ENCODE results near the gene TFF3.

The TFF3 gene

DNA sequence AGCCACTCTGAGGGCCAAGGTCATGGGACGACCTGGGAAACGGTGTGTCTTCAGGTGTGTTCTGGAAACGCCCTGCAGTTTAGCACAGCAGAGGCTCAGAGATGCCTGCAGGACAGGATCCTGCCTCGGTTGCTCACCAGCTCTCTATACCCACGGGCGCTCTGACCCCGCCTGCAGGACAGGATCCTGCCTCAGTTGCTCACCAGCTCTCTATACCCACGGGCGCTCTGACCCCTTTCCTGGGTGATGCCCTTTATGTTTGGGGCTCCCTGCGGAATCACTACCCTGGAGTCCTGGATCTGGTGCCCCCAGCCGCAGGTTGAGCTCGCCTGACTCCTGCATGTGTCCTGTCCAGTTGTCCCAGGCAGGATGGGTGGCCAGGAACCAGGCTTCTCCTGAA lies 32.5 kb downstream of the TFF3 start:
- no peak overlapping the region for H3K4me3 ChIP-seq (ENCODE audit: low read depth in 1 of 2, low read length in 1 of 2)
- no peaks in the 10 kb centered on the region for H3K4me1 ChIP-seq (ENCODE audit: control insufficient read depth in 1 of 2, insufficient read depth in 1 of 2, low read depth in 1 of 2, low read length in 1 of 2)
- H3K36me3 ChIP-seq = peaks cover 87% of the 10 kb centered on the region

DNA sequence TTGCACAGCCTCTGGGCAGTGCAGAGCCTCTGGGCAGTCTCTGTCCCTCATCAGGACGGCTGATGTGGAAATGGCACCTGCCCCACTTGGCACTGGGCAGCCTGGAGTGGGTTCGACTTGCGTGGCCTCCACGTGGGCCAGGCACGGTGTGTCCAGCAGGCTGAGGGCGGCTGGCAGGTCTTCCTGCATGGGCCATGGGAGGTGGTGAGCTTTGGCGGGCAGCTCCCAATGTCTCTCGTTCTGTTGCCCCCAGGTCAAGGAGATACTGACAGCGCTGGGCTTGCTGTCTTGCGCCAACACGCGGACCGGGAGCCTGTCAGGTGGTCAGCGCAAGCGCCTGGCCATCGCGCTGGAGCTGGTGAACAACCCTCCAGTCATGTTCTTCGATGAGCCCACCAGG lies 33.2 kb downstream of the TFF3 start:
- Histone ChIP-seq H3K36me3 (peaks cover 85% of the 10 kb centered on the region), H3K9me3 (no peaks in the 10 kb centered on the region), H3K4me3 (ENCODE audit: low read depth in 1 of 2, low read length in 1 of 2) (no peak overlapping the region), H3K4me1 (ENCODE audit: control insufficient read depth in 1 of 2, insufficient read depth in 1 of 2, low read depth in 1 of 2, low read length in 1 of 2) (no peaks in the 10 kb centered on the region), H3K27me3 (no peaks in the 10 kb centered on the region), H3K27ac (no peak overlapping the region)
- TF ChIP-seq, protein P1, sequence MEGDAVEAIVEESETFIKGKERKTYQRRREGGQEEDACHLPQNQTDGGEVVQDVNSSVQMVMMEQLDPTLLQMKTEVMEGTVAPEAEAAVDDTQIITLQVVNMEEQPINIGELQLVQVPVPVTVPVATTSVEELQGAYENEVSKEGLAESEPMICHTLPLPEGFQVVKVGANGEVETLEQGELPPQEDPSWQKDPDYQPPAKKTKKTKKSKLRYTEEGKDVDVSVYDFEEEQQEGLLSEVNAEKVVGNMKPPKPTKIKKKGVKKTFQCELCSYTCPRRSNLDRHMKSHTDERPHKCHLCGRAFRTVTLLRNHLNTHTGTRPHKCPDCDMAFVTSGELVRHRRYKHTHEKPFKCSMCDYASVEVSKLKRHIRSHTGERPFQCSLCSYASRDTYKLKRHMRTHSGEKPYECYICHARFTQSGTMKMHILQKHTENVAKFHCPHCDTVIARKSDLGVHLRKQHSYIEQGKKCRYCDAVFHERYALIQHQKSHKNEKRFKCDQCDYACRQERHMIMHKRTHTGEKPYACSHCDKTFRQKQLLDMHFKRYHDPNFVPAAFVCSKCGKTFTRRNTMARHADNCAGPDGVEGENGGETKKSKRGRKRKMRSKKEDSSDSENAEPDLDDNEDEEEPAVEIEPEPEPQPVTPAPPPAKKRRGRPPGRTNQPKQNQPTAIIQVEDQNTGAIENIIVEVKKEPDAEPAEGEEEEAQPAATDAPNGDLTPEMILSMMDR (IDR thresholded peaks at IDR 0.05) = no peak

More for the DNA sequence above, 32.5 kb downstream of the TFF3 start:
- H3K27me3 ChIP-seq = no peaks in the 10 kb centered on the region
- TF ChIP-seq, protein P1 (IDR thresholded peaks at IDR 0.05) = no peak
- no peaks in the 10 kb centered on the region for H3K9me3 ChIP-seq
- H3K27ac ChIP-seq = no peak overlapping the region

DNA sequence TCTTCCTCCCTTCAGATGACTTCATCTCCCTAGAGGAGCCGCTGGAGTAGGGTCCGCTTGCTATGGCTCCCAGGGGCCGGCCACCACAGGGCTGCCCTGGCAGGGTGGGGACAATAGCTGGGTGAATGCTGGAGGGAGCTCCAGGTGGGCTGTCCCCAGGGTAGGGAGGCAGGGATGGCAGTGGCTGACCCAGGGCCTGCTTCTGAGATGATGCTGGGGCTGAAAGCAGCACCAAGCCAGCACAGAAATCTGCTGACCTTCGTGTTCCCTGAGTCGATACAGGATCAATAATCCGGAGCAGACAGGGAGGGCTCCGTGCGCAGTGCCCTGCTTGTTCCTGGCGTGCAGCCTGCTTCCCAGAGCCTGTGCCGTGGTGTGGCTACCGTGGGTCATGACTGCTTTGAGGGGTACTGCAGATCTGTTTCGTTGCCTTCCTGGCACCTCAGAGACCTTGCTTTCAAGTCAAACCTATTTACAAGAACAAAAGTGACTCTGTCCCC lies 34.0 kb downstream of the TFF3 start:
- Histone ChIP-seq H3K4me1 (ENCODE audit: control insufficient read depth in 1 of 2, insufficient read depth in 1 of 2, low read depth in 1 of 2, low read length in 1 of 2) (no peaks in the 10 kb centered on the region), H3K4me3 (ENCODE audit: low read depth in 1 of 2, low read length in 1 of 2) (no peak overlapping the region), H3K36me3 (peaks cover 85% of the 10 kb centered on the region), H3K27me3 (no peaks in the 10 kb centered on the region), H3K9me3 (no peaks in the 10 kb centered on the region), H3K27ac (no peak overlapping the region)
- TF ChIP-seq, protein P1 (IDR thresholded peaks at IDR 0.05) = no peak

DNA sequence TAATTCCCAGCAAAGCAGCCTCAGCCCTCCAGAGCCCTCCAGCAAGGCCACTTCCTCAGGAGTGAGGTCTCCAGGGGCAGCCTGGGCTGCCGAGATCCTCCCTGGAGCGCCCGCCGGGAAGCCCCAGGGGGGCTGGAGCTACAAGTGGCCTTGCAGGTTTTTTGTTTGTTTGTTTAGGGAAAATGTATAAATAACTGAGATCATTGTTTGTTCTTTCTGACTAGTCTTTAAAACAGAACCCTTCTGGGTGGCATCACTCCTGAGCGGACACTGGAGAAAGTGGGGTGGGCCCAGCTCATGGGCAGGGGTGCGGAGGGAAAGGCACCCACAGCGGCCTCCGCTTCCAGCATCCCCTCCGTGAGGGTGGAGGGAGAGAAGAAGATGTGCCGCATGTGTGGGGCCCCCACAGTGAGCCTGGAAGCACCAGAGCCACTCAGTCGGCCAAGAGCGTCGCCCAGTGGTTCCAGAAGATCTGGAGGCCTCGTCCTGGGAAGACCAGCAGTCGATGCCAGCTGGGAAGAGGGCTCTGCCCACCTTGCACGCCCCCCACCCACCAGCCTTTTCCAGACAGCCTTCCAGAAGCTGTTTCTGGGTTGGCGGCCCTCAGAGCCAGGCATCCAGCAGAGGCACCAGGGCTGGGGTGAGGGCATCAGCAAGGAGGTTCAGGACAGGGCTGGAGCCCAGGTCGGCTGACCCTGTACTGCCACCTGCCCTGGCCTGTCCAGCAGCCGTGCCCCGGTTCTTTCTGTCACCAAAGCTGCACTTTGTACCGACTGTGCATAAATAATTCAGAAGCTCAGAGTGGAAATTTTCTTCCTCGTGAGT lies 34.6 kb downstream of the TFF3 start:
- H3K27ac ChIP-seq = no peak overlapping the region
- H3K27me3 ChIP-seq = no peaks in the 10 kb centered on the region
- H3K4me3 ChIP-seq (ENCODE audit: low read depth in 1 of 2, low read length in 1 of 2) = no peak overlapping the region
- TF ChIP-seq, protein P1 (IDR thresholded peaks at IDR 0.05) = no peak
- H3K9me3 ChIP-seq = no peaks in the 10 kb centered on the region
- no peaks in the 10 kb centered on the region for H3K4me1 ChIP-seq (ENCODE audit: control insufficient read depth in 1 of 2, insufficient read depth in 1 of 2, low read depth in 1 of 2, low read length in 1 of 2)
- H3K36me3 ChIP-seq = peaks cover 85% of the 10 kb centered on the region

DNA sequence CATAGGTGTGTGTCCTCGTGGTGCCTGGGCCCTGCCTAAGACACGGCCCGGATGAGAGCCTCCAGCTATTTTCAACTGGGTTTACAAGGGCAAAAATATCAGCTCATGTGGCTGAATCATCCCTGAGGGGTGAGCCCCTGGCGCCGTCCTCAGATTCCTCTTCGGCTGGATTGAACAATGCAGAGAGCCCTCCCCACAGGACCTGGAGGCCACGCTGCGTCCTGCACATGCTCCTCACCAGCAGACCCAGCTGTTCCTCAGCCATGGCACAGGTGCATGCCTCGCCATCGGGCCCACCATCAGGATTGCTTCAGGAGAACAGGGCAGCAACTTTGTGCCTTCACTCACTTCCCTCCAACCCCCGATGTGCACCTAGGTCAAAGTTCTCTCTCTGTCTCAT lies 35.3 kb downstream of the TFF3 start:
- Histone ChIP-seq H3K27me3 (no peaks in the 10 kb centered on the region), H3K36me3 (peaks cover 90% of the 10 kb centered on the region)

More for the DNA sequence above, 35.3 kb downstream of the TFF3 start:
- Histone ChIP-seq H3K27ac (no peak overlapping the region), H3K4me1 (ENCODE audit: control insufficient read depth in 1 of 2, insufficient read depth in 1 of 2, low read depth in 1 of 2, low read length in 1 of 2) (no peaks in the 10 kb centered on the region), H3K4me3 (ENCODE audit: low read depth in 1 of 2, low read length in 1 of 2) (no peak overlapping the region), H3K9me3 (no peaks in the 10 kb centered on the region)
- TF ChIP-seq, protein P1 (IDR thresholded peaks at IDR 0.05) = no peak
